NCI-H2081 (cell line): Measurements from ENCODE around the gene TYW5.

Experiments
- DNase-seq, 2 experiments: peaks; one replicate each; lab custom pipeline; 2025; lab: John Stamatoyannopoulos, UW

The TYW5 gene

DNA sequence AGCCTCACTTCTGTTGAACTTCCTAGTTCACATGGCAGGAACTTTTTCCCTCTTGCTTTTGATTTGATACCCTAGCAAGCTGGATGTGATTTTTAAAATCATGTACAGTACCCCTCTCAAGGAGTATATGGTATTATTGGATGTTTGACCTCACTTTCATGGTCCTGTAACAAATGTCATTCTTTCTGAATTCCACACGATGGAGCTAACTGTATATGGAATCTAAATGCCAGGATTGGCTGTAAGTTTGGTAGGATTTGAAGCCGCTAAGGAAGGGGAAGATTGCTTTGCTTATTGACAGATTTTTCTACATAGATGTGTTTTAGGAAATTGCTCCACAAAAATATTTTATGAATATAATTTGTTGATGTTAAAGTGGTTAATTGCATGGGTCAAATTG is 18.4 kb upstream of the TYW5 start:
- DNase-seq = peak in 1 of 2 experiments; percentile 23

DNA sequence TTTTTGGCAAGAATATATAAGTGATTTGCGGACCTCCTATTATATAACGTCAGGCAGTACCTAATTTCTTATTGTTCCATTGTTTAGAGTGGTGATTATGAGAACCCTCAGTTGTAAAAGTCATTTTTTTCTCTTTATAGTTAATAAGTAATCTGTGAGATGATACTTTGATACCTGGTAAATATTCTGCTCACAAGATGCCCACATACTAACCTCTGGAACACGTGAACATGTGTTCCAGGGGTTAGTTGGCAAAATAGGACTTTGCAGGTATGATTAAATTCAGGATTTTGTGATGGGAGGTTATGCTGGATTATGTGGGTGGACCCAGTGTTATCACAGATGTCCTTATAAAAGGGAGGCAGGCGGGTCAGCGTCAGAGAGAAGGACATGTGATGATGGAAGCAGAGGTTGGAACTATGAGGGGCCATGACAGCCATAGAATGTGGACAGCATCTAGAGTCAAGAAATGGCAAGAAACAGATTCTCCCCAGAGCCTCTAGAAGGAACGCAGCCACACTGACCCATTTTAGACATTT is 16.9 kb upstream of the TYW5 start:
- DNase-seq = no peak

DNA sequence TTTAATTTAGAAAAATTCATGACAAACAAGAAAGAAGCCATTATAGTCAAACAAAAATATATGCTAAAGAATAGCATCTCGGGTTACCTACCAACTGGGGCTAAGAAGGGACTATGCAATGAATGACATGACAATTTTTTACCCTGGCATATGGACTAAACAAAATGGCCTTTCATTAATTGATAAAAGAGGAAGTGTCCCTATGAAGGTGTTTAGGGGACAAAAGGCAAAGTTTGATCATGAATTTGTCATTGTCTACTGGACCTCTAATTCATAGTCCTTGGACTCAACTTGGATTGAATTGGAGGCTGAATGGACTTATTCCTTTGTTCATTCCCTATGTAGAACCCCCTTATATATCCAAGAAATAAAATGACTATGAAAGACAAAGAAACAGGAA is 12.8 kb upstream of the TYW5 start:
- no peak for DNase-seq

GRCh38 chr2:199966976-199967375 is 11.7 kb upstream of the TYW5 start:
- DNase-seq = no peak

DNA sequence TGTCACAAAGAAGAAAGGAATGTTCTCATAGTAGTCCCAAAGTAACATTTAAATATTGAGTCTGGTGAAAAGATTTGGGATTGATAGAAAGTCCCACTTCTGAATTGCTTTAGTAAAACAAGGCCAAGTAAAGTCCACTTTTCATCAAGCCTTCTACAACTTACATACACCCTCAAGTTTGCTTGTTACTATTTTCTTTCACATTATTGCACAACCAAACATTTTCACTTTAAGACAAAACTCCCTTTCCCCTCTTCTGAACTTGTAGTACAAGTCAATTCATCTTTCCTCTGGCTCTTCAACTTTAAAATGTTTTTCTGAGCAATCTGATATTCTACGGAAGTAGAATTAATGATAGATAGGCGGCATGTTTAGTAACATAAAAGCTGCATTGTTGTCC is 11.1 kb upstream of the TYW5 start:
- DNase-seq = no peak

DNA sequence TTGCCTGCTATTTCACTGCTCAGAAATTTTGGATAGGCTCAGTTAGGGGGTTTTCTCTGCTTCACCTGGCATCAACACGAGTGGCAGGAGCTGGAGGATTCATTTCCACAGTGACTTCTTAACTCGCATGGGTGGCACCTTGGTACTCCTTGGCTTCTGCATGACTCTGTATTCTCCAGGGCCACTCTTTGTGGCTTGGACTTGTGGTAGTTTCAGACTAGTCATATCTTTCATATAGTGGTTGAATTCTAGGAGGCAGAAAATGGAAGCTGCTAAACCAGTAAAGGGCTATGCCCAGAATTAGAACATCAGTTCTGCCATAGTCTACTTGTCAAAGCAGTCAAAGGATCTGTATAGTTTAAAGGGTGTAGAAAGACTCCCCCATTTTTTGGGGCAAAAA is 6.9 kb upstream of the TYW5 start:
- DNase-seq = no peak

DNA sequence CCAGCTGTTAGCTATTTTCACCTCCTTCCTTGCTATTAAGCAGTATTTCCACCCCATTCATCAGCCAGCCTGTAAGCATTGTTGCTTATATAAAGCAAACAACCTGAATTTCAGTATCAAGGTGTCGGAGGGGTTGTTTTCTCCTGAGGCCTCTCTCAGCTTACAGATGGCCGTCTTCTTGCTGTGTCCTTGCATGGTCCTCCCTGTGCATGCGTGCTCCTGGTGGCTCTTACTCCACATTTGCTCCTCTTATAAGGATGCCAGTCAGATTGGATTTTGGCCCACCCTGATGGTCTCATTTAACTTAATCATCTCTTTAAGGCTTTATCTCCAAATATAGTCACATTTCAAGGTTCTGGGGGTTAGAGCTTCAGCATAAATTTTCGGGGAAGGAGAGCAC is 2.7 kb upstream of the TYW5 start:
- DNase-seq = no peak

DNA sequence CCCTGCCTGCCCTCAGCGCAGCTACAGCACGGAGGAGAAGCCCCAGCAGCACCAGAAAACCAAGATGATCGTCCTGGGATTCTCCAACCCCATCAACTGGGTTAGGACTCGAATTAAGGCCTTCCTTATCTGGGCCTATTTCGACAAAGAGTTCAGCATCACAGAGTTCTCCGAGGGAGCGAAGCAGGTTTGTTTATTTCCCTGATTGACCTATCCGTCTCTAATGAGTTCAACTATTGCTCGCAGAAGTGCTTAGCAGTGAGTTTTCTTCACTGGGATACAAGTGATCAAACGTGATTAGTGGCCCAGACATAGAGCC is 730 bp upstream of the TYW5 start:
- DNase-seq = no peak

- DNase-seq = no peak
These were observed 318 bp downstream of the TYW5 start for GRCh38 chr2:199955007-199955338.

- DNase-seq = no peak
These were observed 4.3 kb downstream of the TYW5 start for GRCh38 chr2:199951023-199951422.

DNA sequence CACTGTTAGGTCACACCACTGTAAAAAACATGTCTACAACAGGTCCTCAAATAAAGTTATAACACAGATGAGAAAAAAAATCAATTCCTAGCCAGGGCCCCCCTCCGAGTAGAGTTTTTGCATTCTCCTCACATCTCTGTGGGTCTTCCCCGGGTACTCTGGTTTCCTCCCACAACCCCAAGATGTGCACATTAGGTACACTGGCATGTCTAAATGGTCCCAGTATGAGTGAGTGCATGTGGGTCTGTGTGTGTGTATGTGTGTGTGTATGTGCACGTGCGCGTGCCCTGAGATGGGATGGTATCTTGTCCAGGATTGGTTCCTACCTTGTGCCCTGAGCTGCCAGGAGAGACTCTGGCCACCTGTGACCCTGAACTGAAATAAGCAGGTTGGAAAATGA is 4.9 kb downstream of the TYW5 start:
- DNase-seq = no peak

- DNase-seq = no peak
These were observed 8.5 kb downstream of the TYW5 start for GRCh38 chr2:199946836-199947235.

DNA sequence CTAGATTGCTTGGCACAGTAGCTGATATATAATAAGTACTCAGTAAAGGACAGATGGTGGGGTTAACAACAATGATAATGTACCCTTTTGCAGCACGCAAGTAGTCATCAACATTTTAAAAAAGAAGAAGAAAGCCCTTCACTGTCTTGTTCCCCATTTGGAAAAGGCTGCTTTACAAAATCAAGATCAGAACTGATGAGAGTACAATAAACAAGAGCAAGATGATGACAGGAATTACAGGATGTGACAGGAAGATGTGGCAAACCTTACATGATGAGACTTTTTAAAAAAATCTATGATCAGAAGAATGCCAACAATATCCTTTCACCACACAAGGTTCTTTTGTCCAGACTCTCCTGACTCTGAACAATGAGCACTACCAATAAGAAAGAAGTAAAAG is 9.1 kb downstream of the TYW5 start:
- DNase-seq = no peak

DNA sequence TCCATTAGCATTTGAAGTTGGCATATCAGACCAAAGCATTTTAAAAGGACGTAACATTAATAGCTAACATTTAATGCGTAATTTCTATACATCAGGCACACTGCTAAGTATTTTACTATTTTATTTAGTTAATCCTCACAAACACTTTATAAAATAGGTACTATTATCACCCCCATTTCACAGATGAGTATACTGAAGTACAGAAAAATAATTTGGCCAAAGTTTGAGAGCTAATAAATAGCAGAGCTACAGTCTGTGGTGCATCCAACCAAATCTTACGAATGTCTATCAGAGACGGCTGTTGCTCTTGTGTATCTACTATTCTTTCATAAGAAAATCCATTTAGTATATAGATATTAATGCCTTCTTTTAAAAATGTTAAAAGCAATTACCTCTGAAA is 11.9 kb downstream of the TYW5 start:
- no peak for DNase-seq

GRCh38 chr2:199940373-199940772 is 14.9 kb downstream of the TYW5 start:
- DNase-seq = peak in 1 of 2 experiments; percentile 2

GRCh38 chr2:199936554-199936953 is 18.7 kb downstream of the TYW5 start:
- DNase-seq = no peak

DNA sequence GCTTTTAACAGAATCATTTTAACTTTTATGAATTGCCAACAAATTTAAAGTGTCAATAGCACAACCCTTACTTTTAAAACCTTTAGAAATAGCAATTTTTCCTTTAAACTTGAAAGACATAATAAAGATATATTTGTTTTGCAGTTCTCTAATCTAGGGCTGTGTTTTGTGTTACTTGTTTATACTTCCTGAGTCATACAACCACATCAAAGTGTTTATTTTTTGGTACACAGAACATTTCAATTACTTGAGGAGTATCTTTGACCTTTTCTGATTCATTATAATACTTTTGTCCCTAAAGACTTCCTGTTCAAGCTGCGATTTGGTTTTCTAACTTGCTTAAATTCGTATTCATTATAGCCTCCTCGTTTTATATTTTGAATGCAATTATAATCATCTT is 21.8 kb downstream of the TYW5 start:
- DNase-seq = no peak

GRCh38 chr2:199932312-199932855 is 22.9 kb downstream of the TYW5 start:
- no peak for DNase-seq

- no peak for DNase-seq
These were observed 26.0 kb downstream of the TYW5 start for GRCh38 chr2:199929262-199929661.

DNA sequence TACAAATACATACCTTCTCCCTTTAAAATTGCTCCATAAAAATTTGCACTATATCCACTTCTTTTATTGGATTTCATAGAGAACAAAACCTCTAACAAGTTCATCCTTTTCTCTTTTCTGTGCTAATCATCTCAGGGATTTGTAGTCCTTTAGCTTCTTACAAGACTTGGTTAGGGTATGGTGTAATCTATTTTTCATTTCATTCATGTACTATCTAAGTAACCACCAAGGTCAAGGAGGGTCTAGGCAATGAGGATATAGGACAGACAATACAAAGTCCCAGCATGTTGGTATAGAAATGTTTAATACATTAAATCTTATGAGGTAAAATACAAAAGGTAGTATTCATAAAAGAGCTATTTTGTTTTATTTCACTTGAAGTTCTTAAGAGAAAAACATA is 26.7 kb downstream of the TYW5 start:
- DNase-seq = no peak

GRCh38 chr2:199928226-199928625 is 27.1 kb downstream of the TYW5 start:
- DNase-seq = no peak

GRCh38 chr2:199926806-199927205 is 28.5 kb downstream of the TYW5 start:
- DNase-seq = no peak

DNA sequence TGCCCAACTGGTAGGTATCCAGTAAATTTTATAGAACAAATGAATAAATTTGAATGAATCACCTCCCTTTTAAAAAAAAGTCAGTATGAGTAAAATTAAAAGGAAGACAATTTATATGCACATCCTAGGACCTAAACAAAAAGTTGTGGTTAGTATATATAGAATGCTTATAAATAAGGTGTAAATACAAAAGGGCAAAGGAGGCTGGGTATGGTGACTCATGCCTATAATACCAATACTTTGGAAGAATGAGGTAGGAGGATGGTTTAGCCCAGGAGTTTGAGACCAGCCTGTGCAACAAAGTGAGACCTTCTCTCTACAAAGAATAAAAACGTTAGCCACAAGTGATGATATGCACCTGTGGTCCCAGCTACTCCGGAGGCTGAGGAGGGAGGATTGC is 31.4 kb downstream of the TYW5 start:
- no peak for DNase-seq

DNA sequence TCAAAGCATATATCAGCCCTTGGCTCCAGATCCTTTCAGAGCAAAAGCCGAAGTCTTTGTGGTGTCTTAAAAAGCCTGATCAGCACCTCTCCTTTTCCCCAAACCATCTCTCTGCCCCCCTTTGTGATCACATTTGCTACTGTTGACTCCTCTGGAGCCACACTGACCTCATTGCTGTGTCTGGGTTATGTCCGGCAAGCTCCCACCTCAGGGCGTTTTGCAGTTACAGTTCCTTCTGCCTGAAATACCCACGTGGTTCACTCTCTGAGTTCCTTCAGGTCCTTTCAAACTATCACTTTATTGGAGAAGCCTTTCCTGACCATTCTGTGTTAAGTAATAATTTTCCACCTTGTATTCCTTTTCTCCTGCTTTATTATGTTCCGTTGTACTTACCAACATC is 32.4 kb downstream of the TYW5 start:
- no peak for DNase-seq

- no peak for DNase-seq
These were observed 38.3 kb downstream of the TYW5 start for GRCh38 chr2:199916980-199917379.
